ENCODE data around the gene C1orf122.

C1orf122 gene

GRCh38 chr1:37846647-37847339 lies 39.2 kb downstream of the C1orf122 start:
- no peak for DNase-seq

GRCh38 chr1:37849480-37849879 lies 41.9 kb downstream of the C1orf122 start:
- DNase-seq: no peak

GRCh38 chr1:37850352-37850955 lies 42.9 kb downstream of the C1orf122 start:
- DNase-seq: no peak

GRCh38 chr1:37851262-37851661 lies 43.7 kb downstream of the C1orf122 start:
- DNase-seq: no peak

- peak in 1 of 2 donors; percentile 4 for DNase-seq
Observed at GRCh38 chr1:37851782-37852210, 44.2 kb downstream of the C1orf122 start.

GRCh38 chr1:37853157-37853556 lies 45.6 kb downstream of the C1orf122 start:
- no peak for DNase-seq

- no peak for DNase-seq
Observed at GRCh38 chr1:37854406-37854805, 46.8 kb downstream of the C1orf122 start.

Measured in CD4-positive, alpha-beta T cell treated with Interleukin-1 beta for 1 hour (primary cell).